ENCODE results near the gene LCE5A. TPM values are rescaled to one million over a fixed set of nuclear protein-coding genes. Genes with fewer than 3 reads are reported as not detected.

The LCE5A gene
- total RNA-seq, 1 donor from 2014 or later, result not detected

Other genes with a start within 250 kb of the LCE5A start
- gene FLG, start 185.6 kb upstream of the LCE5A start, total RNA-seq, result not detected
- not detected for gene FLG2, start 150.8 kb upstream of the LCE5A start, total RNA-seq
- not detected for gene CRNN, start 96.5 kb upstream of the LCE5A start, total RNA-seq
- not detected for gene CRCT1, start 3.7 kb downstream of the LCE5A start, total RNA-seq
- gene LCE3E, start 56.0 kb downstream of the LCE5A start, total RNA-seq, result not detected
- gene LCE3D, start 69.7 kb downstream of the LCE5A start, total RNA-seq, result not detected
- not detected for gene LCE3C, start 89.4 kb downstream of the LCE5A start, total RNA-seq
- not detected for gene LCE3B, start 103.0 kb downstream of the LCE5A start, total RNA-seq
- gene LCE3A, start 112.3 kb downstream of the LCE5A start, total RNA-seq, result not detected
- gene LCE2D, start 152.6 kb downstream of the LCE5A start, total RNA-seq, result not detected
- gene LCE2C, start 164.5 kb downstream of the LCE5A start, total RNA-seq, result not detected
- not detected for gene LCE2B, start 175.3 kb downstream of the LCE5A start, total RNA-seq
- not detected for gene LCE2A, start 187.5 kb downstream of the LCE5A start, total RNA-seq
- gene LCE4A, start 197.4 kb downstream of the LCE5A start, total RNA-seq, result not detected
- gene KPRP, start 247.2 kb downstream of the LCE5A start, total RNA-seq, result not detected